Stimulated activated naive CD4-positive, alpha-beta T cell (primary cell): Measurements from ENCODE around the gene MTR.
A peak's percentile ranks its signal among the peaks of the same experiment; 100 is the strongest.

ENCODE experiments used
- DNase-seq, 6 experiments: peaks; one replicate each; lab custom pipeline; 2025; lab: John Stamatoyannopoulos, UW

Gene MTR

DNA sequence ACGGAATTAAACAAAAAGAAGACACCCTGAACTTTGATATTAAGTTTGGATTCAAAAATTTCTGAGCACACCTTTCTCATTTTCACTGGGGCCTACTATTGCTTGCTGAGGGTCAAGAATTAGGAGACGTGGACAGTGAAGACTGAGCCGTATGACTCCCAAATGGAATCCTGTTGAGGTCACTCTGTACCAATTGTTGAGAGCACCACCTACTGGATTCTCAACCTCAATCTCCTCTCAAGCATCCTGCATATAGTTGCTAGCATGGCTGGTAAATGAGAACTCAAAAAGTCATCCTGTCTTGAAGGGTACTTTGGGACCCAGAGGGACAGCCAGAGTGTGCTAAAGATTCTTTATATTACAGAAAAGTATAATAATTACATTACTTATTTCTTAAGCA is 20.2 kb upstream of the MTR start:
- DNase-seq: no peak

DNA sequence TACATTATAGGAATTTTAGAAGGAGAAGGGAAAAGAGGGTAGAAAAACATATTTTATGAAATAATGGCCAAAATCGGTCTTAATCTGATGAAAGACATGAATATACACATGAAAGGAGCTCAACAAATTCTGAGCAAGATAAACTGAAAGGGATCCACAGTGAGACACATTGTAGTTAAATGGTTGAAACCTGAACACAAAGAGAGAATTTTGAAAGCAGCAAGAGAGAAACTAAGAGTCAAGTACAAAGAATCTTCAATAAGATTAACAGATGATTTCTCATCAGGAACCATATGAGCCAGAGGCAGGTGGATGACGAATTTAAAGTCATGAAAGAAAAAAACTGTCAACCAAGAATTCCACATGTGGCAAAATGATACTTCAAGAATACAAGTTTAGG is 15.8 kb upstream of the MTR start:
- DNase-seq: no peak

DNA sequence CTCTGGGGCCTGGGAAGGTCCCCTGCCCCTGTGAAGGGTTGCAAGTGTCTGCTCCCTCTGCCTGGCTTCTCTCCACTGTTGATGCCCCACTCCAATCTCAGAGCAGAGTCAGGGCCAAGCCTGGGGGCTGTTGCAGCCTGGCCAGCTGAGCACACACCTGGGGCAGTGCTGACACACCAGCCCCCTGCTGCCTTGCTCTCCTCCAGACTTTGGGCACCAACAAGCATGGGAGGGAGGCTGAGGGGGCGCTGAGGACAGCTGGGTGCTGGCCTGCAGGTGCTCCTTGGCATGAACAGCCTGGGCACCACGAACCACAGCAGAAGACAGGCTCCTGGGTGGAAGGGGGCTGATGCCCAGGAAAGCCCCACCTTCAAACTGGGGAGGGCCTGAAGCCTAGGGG is 9.6 kb upstream of the MTR start:
- DNase-seq: no peak

DNA sequence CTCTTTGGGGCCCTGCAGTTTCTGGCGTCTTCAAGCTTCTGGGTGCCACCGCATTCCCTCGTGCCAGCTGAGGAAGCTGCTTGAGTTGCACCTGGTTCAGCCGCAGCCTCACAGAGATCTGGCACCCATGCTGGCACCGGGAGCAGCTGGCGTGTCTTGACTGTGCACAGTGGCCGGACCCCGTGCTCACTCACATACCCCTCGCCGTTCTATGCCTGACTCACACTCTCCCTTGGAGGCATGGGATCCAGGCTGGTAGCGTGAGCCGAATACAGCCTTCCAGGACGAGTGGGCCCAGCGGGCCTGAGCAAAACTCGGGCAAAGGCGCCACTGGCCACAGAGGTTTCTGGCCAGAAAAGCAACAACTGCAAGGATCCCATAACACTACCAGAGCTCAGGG is 8.6 kb upstream of the MTR start:
- DNase-seq: no peak

DNA sequence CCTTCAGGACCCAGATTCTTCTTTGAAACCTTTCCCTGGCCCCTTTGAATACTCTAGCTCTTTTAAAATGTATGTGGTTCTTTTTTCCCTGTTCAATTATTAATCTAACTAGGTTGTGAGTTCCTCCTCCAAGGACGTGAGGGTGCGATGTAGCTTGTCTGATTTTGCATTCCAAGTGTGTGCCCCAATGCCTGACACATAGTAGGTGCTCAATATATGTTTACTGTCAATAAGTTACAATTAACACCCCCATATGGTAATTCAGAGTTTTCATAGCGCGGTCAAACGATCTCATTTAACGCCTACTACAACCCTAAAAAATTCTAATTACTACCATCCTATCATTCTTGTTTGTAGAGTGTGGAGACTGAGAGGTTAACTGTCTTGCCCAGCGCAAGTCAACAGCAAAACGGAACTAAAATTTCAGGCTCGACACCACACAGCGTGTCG is 482 bp upstream of the MTR start:
- no peak for DNase-seq

DNA sequence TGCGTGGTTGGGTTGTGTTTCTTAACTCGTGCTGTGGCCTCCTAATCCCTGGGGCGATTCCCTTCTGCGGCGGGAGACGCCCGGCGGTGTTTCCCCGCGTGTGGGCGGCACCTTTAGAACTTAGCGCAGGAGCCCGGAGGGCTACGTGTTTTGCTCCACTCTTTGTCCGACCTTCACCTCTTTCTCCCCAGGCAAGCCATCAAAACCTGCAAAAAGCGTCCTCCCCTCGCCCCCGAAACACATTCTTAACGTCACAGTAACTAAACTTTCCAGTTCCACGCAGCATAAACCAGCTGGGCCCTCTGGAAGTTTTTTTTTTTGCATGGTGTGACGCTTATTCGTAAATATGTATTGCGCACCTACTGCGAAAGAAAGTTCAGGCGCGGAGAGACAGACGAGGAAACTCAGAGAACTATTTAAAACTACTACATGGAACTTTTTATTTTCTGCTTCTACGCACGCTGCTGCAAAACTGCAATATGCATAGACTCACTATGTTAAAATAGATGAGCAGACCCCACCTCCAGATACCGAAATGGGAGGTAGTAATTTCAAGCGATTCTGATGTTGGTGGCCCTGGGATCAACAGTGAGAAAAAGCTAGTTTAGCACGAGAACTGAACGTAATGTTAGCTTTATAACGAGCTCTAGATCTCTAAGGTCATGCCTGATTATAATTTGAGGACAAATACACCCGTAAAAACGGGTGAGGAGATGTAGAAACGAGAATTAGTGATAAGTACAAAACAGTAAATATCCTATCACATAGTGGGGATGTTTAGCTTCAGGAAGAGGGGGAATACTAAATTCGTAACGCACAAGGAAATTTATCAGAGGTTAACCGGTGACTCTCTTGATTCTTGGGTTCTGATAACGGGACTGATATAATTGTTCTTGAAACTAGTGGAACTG is 920 bp downstream of the MTR start:
- DNase-seq: peak in 4 of 6 experiments; percentile 65 to 87 (median 77)

DNA sequence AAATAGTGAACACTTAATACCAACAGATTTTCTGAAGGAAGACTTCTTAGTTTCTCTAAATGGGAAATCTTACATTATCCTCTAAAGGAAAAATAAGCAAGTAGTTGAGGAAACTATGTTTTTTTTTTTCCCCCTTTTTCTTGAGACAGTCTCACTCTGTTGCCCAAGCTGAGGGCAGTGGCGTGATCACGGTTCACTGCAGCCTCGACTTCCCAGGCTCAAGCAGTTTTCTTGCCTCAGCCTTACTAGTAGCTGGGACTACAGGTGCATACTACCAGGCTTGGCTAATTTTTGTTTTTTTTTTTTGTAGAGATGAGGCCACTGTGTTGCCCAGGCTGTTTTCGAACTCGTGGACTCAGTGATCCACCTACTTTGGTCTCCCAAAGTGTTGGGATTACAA is 3.9 kb downstream of the MTR start:
- DNase-seq: no peak

DNA sequence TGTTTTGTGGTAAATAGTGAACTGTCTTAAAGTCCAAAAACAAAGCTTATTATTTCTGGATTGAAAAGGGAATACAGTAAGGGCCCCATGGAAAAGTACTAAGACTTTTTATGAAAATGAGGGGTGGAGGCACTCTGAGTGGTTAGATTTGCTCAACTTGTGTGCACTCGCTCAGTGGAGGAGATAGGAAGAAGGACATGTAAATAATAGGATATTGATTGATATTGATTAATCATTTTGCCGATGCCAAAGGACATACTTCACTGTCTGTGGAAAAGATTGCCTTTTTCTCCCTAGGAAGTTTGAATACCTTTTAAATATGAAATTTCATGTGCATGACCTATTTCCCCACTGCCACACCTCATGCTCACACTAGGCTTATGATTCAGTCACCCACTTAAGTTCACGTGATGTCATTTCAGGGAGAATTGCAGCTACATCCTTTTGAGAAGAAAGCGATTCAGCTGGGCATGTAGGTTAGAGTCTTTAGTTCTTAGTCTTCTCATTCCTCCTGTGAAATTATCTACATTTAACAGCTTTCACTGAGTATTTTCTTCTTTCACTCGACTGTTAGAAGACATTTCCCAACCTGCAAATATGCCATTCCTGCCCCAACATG is 5.0 kb downstream of the MTR start:
- DNase-seq: no peak

DNA sequence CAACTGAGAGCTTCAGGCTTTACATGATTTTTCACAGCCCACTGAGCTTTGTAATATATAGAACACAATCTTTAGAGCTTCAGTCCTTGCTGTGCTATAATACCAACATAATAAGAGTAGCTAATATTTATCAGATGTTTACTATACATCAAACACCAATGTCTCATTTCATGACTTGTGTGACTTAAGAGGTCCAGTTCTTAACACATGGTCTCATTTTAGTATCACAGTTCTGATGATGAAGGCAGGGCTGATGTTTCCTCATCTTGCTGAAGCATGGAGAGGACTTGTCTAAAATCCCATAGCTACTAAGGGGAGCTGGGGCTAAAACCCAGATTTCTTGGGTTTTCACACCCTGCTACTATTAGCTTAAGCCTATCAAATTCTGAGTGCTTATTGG is 5.5 kb downstream of the MTR start:
- no peak for DNase-seq

DNA sequence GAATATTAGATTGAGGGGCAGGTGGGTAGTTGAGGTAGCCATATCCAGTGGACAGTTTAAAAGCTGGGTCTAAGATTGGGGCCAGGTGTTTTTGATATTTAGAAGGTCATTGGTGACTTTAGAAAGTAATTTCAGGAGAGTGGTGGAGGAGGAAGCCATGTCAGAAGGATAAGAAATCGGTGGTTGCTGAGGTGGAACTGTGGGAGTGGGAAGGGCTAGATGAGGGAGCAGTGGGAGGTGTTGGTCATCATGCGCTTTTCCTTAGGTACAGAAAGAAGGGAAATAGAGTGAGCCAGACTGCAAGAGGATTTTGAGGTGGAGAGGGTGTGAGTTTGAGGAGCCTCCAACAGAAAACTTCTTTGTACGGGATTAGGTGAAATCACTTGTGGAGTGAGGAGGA is 7.2 kb downstream of the MTR start:
- no peak for DNase-seq

DNA sequence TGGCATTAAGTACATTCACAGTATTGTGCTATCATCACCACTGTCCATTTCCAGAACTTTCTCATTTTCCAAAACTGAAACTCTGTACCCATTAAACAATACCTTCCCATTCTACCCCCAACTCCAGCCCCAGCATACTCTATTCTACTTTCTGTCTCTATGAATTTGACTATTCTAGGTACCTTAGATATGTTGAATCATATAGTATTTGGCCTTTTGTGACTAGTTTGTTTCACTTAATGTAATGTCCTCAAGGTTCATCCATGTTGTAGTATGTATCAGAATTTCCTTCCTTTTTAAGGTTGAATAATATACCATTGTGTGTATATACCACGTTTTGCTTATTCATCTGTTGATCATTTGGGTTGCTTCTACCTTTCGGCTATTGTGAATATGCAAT is 11.5 kb downstream of the MTR start:
- no peak for DNase-seq

DNA sequence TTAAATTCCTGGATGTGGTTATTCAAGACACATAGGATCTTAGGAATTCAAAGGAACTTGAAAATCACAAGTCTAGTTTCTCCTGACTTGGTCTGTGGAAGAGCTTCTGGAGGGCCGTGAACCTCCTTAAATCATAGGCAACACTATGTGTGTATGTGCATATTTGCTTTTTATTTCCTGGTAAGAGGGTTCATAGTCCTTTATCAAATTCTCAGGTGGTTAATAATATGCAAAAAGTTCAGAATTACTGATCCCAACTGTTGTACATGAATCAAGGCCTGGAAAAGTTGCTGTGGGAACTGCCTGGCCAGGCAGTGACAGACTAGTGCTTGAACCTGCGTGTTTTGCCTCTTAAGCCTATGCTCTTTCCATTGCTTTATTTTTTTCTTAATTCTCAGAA is 12.9 kb downstream of the MTR start:
- DNase-seq: no peak

DNA sequence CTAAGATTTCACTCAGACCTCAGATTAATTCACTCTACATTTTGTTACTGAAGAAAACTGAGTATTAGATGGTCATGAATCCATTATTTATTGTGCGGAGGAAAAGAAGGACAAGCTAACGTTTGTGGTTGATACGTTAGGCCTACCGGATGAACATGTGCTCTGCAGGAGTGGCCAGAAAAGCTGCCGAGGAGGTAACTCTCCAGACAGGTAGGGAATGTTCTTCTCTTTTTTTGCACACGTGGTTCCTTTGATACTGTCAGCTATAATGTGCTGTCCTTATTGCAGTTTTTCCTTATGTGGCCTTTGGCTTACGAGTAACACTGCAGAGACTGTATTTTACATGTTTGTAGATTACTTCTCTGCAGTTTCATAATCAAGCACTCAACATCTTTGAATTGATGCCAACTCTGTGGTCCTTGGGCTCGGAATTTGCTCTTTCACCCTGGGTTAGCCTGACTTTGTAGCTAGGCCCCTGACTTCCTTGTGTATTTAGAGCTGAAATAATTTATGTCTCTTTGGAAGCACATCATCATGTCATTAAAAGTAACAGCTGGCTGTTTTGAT is 13.6 kb downstream of the MTR start:
- no peak for DNase-seq

DNA sequence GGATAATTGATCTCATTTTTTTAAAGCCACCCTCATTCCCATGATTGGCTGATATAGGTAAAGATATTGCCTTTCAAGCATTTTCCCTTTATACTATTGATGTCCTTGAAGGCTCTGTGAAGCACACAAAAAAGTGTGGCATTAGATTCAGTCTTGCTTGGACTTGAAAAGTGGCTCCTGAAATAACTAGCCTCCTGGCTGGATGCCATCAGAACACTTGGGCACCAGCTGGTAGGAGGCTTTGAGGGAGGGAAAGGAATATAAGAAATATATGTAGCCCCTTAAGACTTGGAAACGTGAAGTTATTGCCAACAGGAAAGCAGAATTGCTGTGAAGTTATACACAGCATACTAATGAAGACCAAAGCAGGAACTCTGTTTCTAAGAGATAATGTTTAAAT is 14.1 kb downstream of the MTR start:
- DNase-seq: no peak

DNA sequence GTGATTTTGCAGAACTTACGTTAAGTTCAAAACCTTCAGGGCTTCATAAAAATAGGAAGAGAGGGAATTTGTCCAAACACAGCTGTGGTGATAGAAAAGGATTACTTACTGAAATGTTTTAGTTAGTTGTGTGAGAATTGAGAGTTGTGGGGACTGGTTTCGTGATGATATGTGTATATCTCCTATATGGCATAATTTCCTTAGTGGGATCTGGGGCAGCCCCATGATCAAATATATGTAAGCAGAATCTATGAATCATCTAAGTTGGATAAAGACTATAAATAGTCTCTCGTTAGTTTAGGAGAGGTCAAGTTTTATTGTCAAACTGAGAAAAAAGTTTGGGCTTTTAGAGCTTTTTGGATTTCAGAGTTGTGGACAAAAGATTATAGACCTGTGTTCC is 14.9 kb downstream of the MTR start:
- no peak for DNase-seq

DNA sequence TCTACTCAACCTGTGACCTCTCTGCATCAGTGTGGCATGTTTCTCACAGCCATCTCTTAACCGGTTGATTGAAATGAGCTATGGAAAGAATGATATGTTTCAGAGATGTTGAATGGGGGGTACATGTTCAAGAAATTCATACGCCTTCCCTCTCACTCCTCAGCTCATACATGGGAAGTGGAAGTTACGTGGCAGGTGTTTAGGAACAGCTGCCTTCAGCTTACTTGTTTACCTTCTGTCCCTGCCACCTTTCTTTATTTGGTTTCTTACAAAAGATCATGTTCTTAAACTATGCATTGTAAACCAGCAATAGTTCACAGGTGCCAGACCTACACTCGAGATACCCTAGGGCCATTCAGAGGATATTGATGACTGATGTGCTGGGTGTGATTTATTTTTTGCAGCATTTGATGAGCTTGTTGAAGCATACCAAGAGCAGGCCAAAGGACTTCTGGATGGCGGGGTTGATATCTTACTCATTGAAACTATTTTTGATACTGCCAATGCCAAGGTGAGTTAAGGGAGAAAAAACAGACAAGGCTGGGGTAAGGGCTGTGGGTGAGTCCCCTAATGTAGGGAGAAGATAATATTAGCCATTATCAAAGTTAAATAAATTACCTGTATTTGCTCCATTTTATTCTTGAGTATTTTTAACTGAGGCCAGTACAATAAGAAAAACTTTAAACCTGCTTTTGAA is 17.4 kb downstream of the MTR start:
- DNase-seq: no peak

DNA sequence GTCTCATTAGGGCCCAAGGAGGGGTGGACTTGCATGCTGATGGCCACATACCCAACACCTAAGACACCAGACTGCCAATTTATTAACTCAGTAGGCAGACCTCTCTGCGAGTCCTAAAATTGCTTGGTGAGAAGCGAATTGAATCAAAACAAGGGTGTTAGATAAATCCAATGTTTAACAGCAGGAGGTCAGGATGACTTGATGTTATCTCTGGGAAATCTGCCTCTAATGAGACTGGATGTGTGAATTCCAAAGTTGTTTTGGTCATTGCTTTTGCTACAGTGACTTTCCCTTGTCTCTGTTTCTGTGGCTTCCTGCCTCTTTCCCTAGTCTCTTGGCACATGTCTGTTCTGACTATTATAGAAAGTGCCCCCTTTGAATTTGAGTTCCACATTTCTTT is 20.8 kb downstream of the MTR start:
- no peak for DNase-seq

DNA sequence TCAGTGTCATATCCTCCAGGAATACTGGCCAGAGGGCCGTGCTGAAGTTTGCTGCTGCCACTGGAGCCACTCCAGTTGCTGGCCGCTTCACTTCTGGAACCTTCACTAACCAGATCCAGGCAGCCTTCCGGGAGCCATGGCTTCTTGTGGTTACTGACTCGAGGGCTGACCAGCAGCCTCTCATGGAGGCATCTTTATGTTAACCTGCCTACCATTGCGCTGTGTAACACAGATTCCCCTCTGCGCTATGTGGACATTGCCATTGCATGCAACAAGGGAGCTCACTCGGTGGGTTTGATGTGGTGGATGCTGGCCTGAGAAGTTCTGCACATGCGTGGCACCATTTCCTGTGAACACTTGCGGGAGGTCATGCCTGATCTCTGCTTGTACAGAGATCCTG is 24.8 kb downstream of the MTR start:
- DNase-seq: no peak

DNA sequence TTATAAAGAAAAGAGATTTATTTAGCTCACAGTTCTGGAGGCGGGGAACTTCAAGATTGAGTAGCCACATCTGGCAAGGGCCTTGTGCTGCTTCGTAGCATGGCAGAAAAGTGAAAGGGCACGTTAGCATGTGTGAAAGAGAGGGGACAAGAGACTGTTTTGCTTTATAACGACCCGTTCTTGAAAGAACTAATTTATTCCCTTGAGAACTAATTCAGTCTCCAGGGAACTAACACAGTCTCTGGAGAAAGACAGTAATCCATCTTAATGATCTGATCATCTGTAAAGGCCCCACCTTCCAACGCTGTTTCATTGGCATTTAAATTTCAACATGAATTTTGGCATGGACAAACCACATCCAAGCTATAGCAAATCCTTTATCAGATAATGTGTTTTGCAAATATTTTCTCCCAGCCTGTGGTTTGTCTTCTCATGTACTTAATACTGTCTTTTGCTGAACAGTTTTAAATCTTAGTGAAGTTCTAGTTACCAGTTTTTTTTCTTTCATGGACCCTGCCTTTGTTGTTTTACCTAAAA is 26.1 kb downstream of the MTR start:
- no peak for DNase-seq

DNA sequence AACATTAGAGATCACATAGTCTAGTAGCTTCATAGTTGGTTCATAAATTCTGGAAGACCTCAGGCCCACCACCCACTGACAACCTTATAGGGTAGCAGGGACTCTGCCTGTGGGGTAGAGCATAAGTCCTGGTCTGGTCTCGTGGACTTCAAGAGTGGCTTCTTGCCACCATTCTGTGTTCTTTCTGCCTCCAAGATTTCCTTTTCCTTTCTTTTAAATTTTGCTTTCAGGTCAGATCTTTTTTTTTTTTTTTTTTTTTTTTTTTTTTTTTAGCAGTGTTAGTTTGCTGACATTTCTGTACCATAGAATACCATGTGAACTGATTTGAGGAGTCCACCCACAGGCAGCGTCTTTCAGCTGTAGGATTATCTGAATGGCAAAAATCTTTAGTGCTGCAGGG is 28.5 kb downstream of the MTR start:
- no peak for DNase-seq

DNA sequence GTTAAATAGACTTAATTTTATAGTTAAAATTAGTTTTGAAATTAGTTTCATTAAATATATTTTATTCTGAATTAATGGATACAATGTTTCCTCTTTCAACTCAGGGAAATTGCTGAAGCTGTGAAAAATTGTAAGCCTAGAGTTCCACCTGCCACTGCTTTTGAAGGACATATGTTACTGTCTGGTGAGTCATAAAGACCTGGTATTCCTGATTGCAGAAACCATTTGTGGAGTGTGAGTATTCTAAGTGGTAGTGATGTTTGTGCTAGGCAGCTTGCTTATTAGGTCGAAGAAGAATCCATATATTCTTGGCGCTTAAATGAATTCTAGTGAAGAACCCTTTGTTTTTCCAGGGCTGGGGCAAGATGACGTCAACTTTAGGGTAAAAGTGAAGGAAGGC is 34.0 kb downstream of the MTR start:
- DNase-seq: no peak

DNA sequence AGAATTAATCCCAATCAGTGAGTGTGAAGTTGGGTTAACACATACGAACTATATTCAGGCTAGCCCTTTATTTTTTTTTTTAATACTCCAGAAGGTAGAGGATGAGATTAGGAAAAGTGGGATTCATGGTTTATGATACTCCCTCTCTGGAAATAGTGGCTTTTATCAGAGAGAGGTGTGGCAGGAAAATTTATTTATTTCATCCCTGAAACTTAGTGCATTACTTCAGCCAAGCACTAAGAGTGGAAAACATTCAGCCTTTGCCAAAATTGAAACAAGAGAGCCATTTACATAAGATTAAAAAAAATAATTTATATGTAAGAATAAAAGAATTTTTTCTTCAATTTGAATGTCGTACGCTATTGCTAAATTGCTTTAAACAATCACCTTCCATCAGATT is 35.0 kb downstream of the MTR start:
- DNase-seq: no peak

DNA sequence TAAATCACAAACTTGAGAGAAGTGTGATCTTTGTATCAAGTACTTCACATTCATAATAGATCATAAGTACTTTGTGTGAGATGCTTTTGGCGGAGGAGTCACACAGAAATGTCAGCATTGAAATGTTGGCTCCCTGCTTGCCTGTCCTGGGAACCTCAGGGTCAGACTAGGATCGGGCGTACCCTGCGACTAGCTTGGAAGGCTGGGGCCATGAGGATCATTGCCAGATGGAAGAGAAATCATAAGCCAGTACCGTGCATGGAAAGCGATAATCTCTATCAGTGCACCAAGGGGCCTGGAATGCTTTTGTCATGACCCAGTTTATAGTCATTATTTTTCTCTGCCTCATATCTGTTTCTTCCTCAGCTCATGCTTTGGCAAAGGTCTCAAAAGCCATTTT is 35.5 kb downstream of the MTR start:
- DNase-seq: no peak
